Trophoblast cell (in vitro differentiated cells and primary cell): ENCODE results near the gene SIMC1.

ENCODE experiments used
- DNase-seq, 2 donors: peaks; one replicate each; pipeline ENCODE4 v3.0.0-alpha.2; 2016
- H2AFZ ChIP-seq: 2 replicates; pipeline ENCODE4 v1.6.1; 2013; ENCODE audit warnings: low read length, moderate library complexity, mild to moderate bottlenecking; ENCODE audit not compliant: insufficient read depth, poor library complexity
- H2AK5ac ChIP-seq: 2 replicates; pipeline ENCODE4 v1.6.1; 2013; ENCODE audit warnings: mild to moderate bottlenecking, low read length
- H2BK120ac ChIP-seq: 2 replicates; pipeline ENCODE4 v1.6.1; 2013; ENCODE audit warnings: low read length, mild to moderate bottlenecking, moderate library complexity; ENCODE audit not compliant: insufficient read depth, poor library complexity
- H2BK12ac ChIP-seq: 2 replicates; pipeline ENCODE4 v1.6.1; 2013; ENCODE audit warnings: mild to moderate bottlenecking, low read length, moderate library complexity
- H2BK5ac ChIP-seq: 2 replicates; pipeline ENCODE4 v1.6.1; 2013; ENCODE audit warnings: low read length, low read depth, moderate library complexity, mild to moderate bottlenecking; ENCODE audit not compliant: poor library complexity
- H3K14ac ChIP-seq: 2 replicates; pipeline ENCODE4 v1.6.1; 2013; ENCODE audit warnings: mild to moderate bottlenecking, low read length
- H3K18ac ChIP-seq: 2 replicates; pipeline ENCODE4 v1.6.1; 2013; ENCODE audit warnings: mild to moderate bottlenecking, low read length
- H3K23ac ChIP-seq: 2 replicates; pipeline ENCODE4 v1.6.1; 2013; ENCODE audit warnings: low read length
- H3K27ac ChIP-seq: 2 replicates; pipeline ENCODE4 v1.5.1; 2013; ENCODE audit warnings: low read depth, mild to moderate bottlenecking, inconsistent platforms, low read length, moderate library complexity
- H3K27me3 ChIP-seq: 2 replicates; pipeline ENCODE4 v1.6.1; 2013; ENCODE audit warnings: inconsistent platforms, mild to moderate bottlenecking, low read length, moderate library complexity; ENCODE audit not compliant: insufficient read depth
- H3K36me3 ChIP-seq, 2 experiments: 1 replicate in 1 of 2; 2 replicates in 1 of 2; pipeline ENCODE4 v1.6.1; 2013; ENCODE audit warnings: low read length in 2 of 2, mild to moderate bottlenecking in 2 of 2, moderate library complexity in 1 of 2; ENCODE audit not compliant: insufficient read depth in 2 of 2, control insufficient read depth in 1 of 2
- H3K4ac ChIP-seq: 2 replicates; pipeline ENCODE4 v1.6.1; 2013; ENCODE audit warnings: low read depth, mild to moderate bottlenecking, low read length, moderate library complexity
- H3K4me1 ChIP-seq, 2 experiments: 1 replicate in 1 of 2; 2 replicates in 1 of 2; pipeline ENCODE4 v1.6.1; 2013; ENCODE audit warnings: low read length in 2 of 2, mild to moderate bottlenecking in 2 of 2, moderate library complexity in 1 of 2; ENCODE audit not compliant: insufficient read depth in 2 of 2, control insufficient read depth in 1 of 2
- H3K4me2 ChIP-seq: 2 replicates; pipeline ENCODE4 v1.6.1; 2013; ENCODE audit warnings: inconsistent platforms, mild to moderate bottlenecking, low read length, moderate library complexity
- H3K4me3 ChIP-seq: 2 replicates; pipeline ENCODE4 v1.5.1; 2013; ENCODE audit warnings: mild to moderate bottlenecking, low read depth, low read length, inconsistent platforms
- H3K79me1 ChIP-seq: one replicate; pipeline ENCODE4 v1.6.1; 2013; ENCODE audit warnings: low read length
- H3K79me2 ChIP-seq: 2 replicates; pipeline ENCODE4 v1.6.1; 2013; ENCODE audit warnings: low read length, mild to moderate bottlenecking; ENCODE audit not compliant: control insufficient read depth, insufficient read depth, poor library complexity
- H3K9ac ChIP-seq: 2 replicates; pipeline ENCODE4 v1.6.1; 2013; ENCODE audit warnings: mild to moderate bottlenecking, low read length
- H3K9me3 ChIP-seq: 2 replicates; pipeline ENCODE4 v1.6.1; 2013; ENCODE audit warnings: low read depth, mild to moderate bottlenecking, control low read depth, inconsistent platforms, low read length; ENCODE audit not compliant: insufficient read depth
- H4K12ac ChIP-seq: 2 replicates; pipeline ENCODE4 v1.6.1; 2013; ENCODE audit warnings: low read depth, mild to moderate bottlenecking, low read length, moderate library complexity
- H4K8ac ChIP-seq: 2 replicates; pipeline ENCODE4 v1.6.1; 2013; ENCODE audit warnings: low read depth, mild to moderate bottlenecking, low read length, moderate library complexity
- H4K91ac ChIP-seq: one replicate; pipeline ENCODE4 v1.6.1; 2013; ENCODE audit warnings: low read depth, mild to moderate bottlenecking, low read length, moderate library complexity
- WGBS: extraction: QIAGEN DNeasy Blood & Tissue Kit; methylation state at CpG from one replicate; pipeline ENCODE4 v1.1.7; 2013; ENCODE audit warnings: missing lambda C conversion rate; ENCODE audit not compliant: insufficient read length, insufficient coverage; ENCODE audit errors: extremely low coverage; 5-methylcytosine and 5-hydroxymethylcytosine counted together

Gene SIMC1

GRCh38 chr5:176334031-176334770 lies 96.0 kb downstream of the SIMC1 start:
- Histone ChIP-seq H3K4me1 (no peaks in the 10 kb centered on the region), H2BK5ac (no peak overlapping the region), H3K9me3 (no peaks in the 10 kb centered on the region), H3K14ac (no peak overlapping the region), H3K36me3 (no peaks in the 10 kb centered on the region), H4K8ac (no peak overlapping the region), H3K9ac (no peak overlapping the region), H2BK12ac (no peak overlapping the region), H3K4me3 (no peak overlapping the region), H2AK5ac (no peak overlapping the region), H3K27ac (no peak overlapping the region), H3K79me2 (no peaks in the 10 kb centered on the region), H4K12ac (no peak overlapping the region), H3K4ac (no peak overlapping the region), H2BK120ac (no peak overlapping the region), H3K18ac (no peak overlapping the region), H3K4me2 (no peak overlapping the region), H3K23ac (no peak overlapping the region), H2AFZ (no peak overlapping the region), H4K91ac (no peak overlapping the region), H3K79me1 (no peaks in the 10 kb centered on the region), H3K27me3 (no peaks in the 10 kb centered on the region)
- DNase-seq: no peak

- Histone ChIP-seq H3K79me2 (no peaks in the 10 kb centered on the region), H3K79me1 (no peaks in the 10 kb centered on the region), H2BK12ac (no peak overlapping the region), H2AK5ac (no peak overlapping the region), H3K4me2 (no peak overlapping the region), H3K18ac (no peak overlapping the region), H2AFZ (no peak overlapping the region), H3K9ac (no peak overlapping the region), H3K4ac (no peak overlapping the region), H2BK120ac (no peak overlapping the region), H3K27me3 (no peaks in the 10 kb centered on the region), H4K12ac (no peak overlapping the region), H3K23ac (no peak overlapping the region), H4K91ac (no peak overlapping the region), H3K9me3 (no peaks in the 10 kb centered on the region), H3K4me1 (no peaks in the 10 kb centered on the region), H3K27ac (no peak overlapping the region), H4K8ac (no peak overlapping the region), H3K14ac (no peak overlapping the region), H3K4me3 (no peak overlapping the region), H2BK5ac (no peak overlapping the region), H3K36me3 (no peaks in the 10 kb centered on the region)
- no peak for DNase-seq
- WGBS: no CpG with 5 or more reads among the region's 1 CpG
These were observed 99.7 kb downstream of the SIMC1 start for GRCh38 chr5:176337913-176338312.

GRCh38 chr5:176339304-176339703 lies 101.1 kb downstream of the SIMC1 start:
- no peak overlapping the region for H3K18ac ChIP-seq
- H3K27ac ChIP-seq: no peak overlapping the region
- no peak overlapping the region for H4K12ac ChIP-seq
- no peak overlapping the region for H3K14ac ChIP-seq
- no peak overlapping the region for H2AK5ac ChIP-seq
- no peaks in the 10 kb centered on the region for H3K27me3 ChIP-seq
- H2AFZ ChIP-seq: no peak overlapping the region
- H4K91ac ChIP-seq: no peak overlapping the region
- no peak overlapping the region for H2BK12ac ChIP-seq
- no peak overlapping the region for H3K4me2 ChIP-seq
- DNase-seq: no peak
- no peak overlapping the region for H2BK5ac ChIP-seq
- no peaks in the 10 kb centered on the region for H3K36me3 ChIP-seq
- no peak overlapping the region for H3K4me3 ChIP-seq
- H3K79me2 ChIP-seq: no peaks in the 10 kb centered on the region
- no CpG with 5 or more reads among the region's 5 CpGs for WGBS
- H4K8ac ChIP-seq: no peak overlapping the region
- H3K9ac ChIP-seq: no peak overlapping the region
- H3K79me1 ChIP-seq: no peaks in the 10 kb centered on the region
- no peak overlapping the region for H2BK120ac ChIP-seq
- H3K4me1 ChIP-seq: no peaks in the 10 kb centered on the region
- H3K9me3 ChIP-seq: no peaks in the 10 kb centered on the region
- H3K23ac ChIP-seq: no peak overlapping the region
- no peak overlapping the region for H3K4ac ChIP-seq

- Histone ChIP-seq H3K4me2 (no peak overlapping the region), H4K12ac (no peak overlapping the region), H3K9ac (no peak overlapping the region), H3K79me1 (no peaks in the 10 kb centered on the region), H3K9me3 (no peaks in the 10 kb centered on the region), H3K23ac (no peak overlapping the region), H3K79me2 (no peaks in the 10 kb centered on the region), H3K4me1 (no peaks in the 10 kb centered on the region), H2BK5ac (no peak overlapping the region), H3K4me3 (no peak overlapping the region), H3K4ac (no peak overlapping the region), H3K14ac (no peak overlapping the region), H2AFZ (no peak overlapping the region), H2BK120ac (no peak overlapping the region), H3K27ac (no peak overlapping the region), H2BK12ac (no peak overlapping the region), H4K91ac (no peak overlapping the region), H3K36me3 (peaks cover 5 to 13% of the 10 kb centered on the region in 2 experiments), H3K18ac (no peak overlapping the region), H3K27me3 (no peaks in the 10 kb centered on the region), H2AK5ac (no peak overlapping the region), H4K8ac (no peak overlapping the region)
- WGBS: no CpG with 5 or more reads among the region's 2 CpGs
- no peak for DNase-seq
These were observed 103.3 kb downstream of the SIMC1 start for GRCh38 chr5:176341325-176342157.
